Measurements from ENCODE around the gene KCNN1.
"Not testable (repeated sequence)": the region's sequence is repeated elsewhere in the genome, so short reads cannot be mapped to it uniquely, and the experiment has no call there.

KCNN1 gene

DNA sequence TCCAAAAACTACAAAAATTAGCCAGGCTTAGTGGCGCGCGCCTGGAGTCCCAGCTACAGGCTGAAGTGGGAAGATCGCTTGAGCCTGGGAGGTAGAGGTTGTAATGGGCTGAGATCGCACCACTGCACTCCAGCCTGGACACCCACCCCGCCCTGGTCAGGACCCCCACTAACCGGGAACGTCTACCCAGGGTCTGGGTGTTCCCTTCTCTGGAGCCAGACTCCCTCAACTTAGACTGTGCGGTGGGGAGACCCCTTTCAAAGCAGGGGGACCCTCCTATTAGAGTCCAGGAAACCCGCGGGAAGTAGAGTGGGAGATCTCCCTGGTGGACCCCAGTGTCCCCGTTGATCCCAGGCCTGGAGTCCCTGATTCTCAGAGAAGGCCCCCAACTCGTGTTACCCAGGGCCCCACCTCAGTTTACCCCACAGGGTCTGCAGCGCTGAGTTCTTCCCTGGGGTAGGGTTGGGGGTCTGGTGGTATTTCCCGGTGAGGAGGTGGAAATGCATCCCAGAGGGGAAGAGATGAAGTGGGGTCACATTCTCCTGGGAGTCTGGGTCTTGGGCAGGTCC, 35.0 kb downstream of the KCNN1 start:
- DNase-seq (ENCODE audit: low read depth): no peak

DNA sequence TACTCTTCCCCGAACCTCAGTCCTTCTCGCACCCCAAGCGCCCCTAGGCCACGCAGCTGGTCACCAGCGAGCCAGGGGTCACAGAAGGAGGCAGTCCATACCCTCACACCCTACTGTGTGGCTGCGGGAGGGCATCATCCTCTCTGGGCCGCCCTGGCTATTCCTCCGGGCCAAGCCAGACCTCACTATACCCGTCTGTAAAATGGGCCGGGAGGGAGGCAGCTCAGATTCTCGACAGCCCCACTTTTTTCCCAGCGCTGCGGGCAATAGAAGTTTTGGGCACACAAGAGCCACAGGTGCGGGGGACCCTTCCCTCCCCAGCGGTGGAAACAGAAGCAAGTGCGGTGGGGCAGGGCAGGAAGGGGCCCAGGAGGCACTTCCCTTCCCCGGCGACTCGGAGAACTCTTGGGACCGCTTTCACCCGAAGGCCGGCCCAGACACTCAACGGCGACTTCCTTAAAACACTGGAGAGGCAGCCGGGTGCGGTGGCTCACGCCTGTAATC, 35.5 kb downstream of the KCNN1 start:
- no peak for DNase-seq (ENCODE audit: low read depth)

DNA sequence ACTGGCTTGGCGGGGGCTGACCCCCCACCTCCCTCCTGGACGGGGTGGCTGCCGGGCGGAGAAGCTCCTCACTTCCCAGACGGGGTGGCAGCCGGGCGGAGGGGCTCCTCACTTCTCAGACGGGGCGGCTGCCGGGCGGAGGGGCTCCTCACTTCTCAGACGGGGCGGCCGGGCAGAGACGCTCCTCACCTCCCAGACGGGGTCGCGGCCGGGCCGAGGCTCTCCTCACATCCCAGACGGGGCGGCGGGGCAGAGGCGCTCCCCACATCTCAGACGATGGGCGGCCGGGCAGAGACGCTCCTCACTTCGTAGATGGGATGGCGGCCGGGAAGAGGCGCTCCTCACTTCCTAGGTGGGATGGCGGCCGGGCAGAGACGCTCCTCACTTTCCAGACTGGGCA, 38.8 kb downstream of the KCNN1 start:
- DNase-seq (ENCODE audit: low read depth): not testable (repeated sequence)

DNA sequence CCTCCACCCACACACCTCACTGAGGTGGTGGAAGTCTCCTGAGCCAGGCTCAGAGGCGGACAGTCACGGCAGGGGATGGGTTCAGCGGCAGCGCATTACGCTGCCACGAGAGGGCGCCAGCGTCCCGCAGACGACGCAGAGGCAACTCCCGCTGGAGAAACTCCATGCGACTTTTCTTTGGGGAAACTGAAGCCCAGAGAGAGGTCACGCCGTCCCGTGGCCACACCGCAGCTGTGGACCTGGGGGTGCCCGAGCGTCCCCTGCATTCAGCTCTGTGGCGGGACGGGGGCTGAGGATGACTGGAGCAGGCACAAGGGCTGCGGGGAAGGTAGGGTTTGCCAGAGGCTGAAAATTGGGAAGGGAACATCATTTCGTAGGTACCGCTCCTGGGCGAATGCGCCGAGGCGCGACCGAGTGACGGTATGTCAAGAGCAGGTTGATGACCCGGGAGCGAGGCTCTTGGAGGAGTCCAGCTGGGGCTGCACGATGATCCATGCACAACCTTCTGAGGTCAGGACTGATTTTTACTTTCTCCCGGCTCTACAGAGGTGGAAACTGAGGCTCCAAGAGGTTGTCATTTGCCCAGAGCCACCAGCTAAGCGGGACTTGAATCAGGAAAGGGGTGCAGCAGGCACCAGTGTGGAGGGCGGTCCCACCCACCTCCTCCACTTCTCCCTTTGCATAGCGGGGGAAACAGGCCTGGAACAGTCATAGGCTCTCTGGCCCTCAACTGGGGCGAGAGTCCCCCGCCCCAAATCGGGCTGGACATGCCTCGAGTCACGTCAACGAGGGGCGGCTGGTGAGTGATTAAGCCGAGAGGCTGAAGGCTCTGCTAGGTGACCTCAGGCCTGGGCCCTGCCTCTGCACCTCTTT, 40.4 kb downstream of the KCNN1 start:
- DNase-seq (ENCODE audit: low read depth): peak; percentile 50

DNA sequence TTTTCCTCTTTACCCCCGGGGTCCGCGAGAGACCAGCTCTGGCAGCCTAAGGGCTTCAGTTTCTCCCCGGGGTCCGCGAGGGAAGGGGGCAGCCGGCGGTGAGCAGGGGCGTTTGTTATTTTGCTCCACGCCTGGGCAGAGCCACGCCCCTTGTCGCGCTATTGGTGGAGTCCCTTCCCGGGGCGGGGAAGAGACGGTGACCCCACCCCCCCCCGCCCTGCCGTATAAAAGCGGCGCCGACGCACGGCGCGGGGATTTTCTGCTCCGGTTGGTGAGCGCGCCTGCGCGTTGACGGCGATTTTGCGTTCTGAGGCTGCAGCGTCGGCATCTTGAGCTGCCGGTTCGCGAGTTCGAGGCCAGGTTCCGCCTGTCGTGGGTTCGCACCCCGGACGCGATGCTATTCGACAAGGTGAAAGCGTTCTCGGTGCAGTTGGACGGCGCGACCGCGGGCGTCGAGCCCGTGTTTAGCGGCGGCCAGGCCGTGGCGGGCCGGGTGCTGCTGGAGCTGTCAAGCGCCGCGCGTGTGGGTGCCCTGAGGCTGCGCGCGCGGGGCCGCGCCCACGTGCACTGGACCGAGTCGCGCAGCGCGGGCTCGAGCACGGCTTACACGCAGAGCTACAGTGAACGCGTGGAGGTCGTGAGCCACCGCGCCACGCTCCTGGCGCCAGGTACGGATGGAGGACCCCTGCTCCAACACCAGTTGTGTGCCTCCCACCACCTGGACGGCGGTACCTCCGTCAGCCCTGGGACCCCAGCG, 41.2 kb downstream of the KCNN1 start, which contains the start of gene ARRDC2:
TSS of gene ARRDC2 (plus strand) at position 254 of the 757 bp plus-strand sequence. CDS start at position 395, 141 bp downstream.
- DNase-seq (ENCODE audit: low read depth): peak; percentile 86

DNA sequence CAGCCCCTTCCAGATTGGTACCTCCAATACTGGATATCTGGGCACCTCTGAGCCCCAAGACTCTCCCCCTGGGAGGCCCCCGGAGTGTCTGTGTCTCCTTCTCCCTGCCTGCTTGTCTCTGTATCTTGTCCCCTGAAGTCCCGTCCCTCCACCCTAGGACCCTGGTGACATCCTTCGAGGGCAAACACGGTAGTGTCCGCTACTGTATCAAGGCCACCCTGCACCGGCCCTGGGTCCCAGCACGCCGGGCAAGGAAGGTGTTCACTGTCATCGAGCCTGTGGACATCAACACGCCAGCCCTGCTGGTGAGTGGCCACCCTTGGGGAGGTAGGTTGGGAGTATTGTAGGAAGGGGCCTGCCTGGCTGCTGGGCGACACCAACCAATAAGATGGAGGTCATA, 41.9 kb downstream of the KCNN1 start:
- DNase-seq (ENCODE audit: low read depth): no peak

DNA sequence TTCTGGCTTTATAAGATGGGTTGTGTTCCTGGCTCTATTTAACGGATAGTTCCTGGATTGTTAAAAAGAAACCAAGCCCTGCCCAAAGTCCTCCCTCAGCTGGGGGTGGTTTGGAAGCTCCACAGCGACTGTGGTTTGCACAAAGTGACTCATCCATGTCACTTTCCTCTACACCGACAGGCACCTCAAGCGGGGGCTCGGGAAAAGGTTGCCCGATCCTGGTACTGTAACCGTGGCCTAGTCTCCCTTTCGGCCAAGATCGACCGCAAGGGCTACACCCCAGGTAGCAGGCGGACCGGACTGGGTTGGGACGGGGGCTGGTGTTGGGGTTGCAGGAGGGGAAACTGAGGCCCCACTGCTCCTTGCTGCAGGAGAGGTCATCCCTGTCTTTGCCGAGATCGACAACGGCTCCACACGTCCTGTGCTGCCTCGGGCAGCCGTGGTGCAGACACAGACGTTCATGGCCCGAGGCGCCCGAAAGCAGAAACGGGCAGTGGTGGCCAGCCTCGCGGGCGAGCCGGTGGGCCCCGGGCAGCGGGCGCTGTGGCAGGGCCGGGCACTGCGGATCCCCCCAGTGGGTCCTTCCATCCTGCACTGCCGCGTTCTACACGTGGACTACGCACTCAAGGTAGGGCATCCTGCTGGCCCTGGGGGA, 42.6 kb downstream of the KCNN1 start:
- DNase-seq (ENCODE audit: low read depth): no peak

DNA sequence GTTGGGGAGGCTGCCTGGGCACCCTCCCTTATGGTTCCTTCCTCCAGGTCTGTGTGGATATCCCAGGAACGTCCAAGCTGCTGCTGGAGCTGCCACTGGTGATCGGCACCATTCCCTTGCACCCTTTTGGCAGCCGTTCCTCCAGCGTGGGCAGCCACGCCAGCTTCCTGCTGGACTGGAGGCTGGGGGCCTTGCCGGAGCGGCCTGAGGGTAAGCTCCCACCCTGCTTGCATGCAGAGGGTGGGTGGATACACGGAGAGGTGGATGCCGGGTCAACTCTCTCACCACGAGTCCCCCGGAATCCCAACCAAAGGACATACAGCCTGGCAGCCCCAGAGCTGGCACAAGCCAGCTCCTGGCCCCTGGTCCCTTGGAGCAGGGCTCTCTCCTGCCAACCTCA, 43.2 kb downstream of the KCNN1 start:
- DNase-seq (ENCODE audit: low read depth): no peak

DNA sequence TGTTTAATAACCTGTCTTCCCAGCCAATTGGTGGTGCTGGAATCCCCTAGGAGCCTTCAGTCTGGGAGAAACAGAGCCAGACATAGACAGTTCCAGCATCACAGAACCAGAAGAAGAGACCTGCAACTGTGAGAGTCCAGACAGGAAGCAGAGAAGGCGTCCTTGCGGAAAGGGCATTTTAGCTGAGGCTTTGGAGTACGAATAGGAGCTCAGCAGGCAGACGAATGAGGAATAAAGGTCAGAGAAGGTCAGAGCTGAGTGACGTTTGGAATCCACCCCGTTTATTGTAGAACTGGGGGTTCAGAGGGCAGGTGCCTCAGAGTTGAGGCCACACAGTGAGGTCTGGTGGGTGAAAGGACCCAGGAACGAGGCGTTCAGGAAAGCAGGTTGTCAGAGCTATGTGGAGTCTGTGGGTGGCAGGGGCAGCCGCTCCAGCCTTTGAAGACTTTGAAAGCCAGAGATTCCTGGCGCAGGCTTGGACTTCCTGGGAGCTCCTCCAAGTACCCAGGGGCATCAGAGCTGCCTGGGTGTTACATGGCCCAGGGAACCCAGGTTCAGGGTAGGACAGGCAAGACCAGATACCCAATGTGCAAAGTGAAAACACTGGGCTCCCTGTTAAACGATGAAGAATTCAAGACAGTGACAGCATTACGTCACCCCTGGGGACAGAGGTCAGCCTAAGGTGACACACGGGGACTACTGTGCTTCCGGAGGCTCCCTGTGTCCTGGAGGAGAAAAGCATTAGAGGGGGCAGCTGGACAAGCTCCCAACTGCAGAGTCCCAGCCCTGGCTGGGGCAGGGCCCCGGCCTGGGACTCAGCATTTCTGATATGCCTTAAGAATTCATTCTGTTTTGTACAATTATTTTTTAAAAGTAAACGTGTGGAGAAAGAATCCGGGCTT, 46.6 kb downstream of the KCNN1 start:
- DNase-seq (ENCODE audit: low read depth): no peak

DNA sequence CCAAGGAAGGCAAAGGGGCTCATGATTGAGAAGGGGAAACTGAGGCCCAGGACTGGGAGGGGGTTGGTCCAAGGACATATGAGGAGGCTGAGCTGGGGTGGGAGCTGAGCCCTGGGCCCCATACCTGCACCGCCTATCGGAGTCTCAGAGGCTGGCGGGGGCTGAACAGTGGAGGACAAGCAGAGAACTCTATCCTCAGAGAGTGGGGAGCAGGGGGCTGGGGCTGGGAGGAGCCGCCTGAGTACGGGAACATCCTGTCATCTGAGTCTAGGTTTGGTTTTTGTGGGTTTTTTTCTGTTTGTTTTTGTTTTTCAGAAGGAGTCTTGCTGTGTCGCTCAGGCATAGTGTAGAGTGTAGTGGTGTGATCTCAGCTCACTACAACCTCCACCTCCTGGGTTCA, 47.3 kb downstream of the KCNN1 start:
- no peak for DNase-seq (ENCODE audit: low read depth)

DNA sequence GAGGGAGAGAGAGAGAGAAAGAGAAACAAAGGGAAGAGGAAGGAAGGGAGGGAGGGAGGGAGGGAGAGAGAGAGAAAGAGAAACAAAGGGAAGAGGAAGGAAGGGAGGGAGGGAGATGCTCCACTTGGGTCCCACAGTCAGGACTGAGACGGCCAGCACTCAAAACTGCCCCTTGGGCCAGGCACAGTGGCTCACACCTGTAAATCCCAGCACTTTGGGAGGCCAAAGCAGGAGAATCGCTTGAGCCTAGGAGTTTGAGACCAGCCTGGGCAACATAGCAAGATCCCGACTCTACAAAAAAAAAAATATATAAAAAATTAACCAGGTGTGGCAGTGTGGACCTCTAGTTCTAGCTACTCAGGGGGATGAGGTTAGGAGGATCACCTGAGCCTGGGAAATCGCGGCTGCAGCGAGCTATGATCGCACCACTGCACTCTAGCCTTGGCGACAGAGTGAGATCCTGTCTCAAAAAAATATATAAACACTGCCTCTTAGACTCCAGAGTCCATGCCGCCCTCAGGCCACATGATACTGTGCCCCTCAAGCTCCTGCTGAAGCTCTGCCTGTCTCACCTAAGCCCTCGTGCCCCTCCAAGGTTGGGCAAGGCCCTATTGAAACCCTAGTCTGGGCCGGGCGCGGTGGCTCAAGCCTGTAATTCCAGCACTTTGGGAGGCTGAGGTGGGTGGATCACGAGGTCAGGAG, 49.5 kb downstream of the KCNN1 start:
- DNase-seq (ENCODE audit: low read depth): no peak

DNA sequence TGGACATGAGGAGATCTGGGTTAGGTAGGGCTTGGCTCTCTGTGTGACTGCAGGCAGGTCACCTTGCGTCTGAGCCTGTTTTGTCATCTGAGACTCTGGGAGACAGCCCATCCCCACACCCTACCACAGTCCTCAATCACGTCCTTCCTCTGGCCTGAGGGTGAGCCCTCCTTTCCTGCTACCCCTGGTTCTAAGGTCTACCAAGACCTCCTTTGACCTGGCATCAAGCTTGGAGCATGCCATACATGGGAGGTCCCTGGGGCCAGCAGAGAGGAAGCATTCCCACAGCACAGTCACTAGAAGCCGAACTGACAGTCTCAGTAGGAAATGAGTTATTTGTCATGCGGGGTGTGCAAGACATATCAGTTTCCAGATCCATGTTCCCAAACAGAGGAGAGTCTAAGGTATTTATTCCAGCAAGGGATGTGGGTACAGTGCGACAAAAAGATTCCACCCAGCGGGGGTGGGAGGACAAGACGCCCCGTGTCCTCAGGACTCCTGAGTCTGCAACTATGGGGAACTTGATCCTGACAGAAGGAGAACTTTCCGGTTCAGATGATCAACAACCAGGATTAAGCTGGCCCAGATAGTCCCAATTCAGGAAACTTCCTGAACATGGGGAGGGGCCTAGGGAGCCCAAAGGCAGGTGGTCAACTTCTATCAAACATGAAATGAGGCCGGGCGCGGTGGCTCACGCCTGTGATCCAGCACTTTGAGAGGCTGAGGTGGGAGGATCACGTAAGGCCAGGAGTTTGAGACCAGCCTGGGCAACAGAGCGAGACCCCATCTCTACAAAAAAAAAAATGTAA, 50.6 kb downstream of the KCNN1 start:
- DNase-seq (ENCODE audit: low read depth): no peak

DNA sequence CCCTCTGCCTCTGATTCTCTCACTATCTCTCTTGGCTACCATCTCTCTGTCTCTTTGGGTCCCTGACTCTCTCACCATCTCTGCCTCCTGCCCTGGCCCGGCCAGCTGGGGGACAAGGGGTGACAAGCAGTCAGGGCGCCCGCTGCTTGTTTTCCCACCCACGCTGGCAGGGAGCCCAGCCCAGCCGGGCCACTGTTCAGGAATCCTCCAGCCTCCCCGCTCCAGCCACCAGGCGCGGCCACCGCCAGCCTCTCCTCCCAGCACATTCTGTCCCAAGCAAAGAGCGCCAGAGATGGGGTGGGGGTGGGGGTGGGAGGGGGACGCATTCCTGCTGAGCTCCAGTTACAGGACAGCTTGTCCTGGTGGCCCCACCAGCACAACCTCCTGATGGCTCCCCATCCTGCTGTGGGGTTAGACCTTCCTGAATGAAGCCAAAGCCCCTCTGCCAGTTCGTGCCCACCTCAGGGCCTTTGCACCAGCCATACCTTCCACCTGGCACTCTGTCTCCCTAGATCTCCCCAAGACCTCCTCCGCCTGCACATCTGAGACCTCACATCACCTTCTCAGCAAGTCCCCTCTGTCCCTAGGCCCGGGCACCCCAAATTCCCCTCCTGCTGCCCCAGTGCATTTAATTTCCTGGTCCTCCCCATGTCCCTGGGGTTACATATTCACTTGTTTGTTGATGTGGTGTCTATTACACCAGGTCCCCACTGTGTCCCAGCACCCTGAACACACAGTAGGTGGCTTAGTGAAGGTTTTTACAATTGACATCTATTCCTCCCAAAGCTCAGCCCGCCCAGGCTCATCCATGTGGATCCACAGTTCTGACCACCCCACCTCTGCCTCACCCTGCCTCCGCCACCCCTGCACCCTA, 53.5 kb downstream of the KCNN1 start:
- peak; percentile 30 for DNase-seq (ENCODE audit: low read depth)

DNA sequence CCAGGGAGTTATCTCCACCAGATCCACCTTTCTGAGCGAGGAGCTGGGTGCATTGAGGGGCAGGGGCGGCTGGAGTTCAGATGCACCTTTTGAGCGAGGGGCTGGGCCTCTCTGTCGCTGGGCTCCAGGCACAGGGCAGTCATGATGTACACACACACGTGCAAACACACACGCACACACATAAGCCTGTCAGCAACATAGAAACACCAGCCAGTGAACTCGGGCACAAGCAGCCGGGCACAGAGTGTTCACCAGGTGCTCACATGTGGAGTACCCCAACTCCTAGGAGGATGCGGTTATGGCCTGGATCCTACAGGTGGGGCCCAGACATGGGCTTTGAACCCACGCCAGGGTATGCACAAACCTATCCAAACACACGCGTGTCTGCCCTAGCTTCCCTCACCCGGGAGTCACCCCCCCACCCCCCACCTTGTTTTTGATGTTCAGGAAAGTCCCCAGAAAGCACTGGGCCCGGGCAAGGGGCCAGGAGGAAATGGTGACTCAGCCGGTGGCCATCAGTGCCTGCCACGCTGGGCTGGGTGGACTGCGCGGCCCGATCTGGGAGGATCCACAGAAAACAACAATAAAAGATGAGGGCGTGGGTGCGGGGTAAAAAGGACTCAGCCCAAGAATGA, 54.3 kb downstream of the KCNN1 start:
- DNase-seq (ENCODE audit: low read depth): peak; percentile 85

DNA sequence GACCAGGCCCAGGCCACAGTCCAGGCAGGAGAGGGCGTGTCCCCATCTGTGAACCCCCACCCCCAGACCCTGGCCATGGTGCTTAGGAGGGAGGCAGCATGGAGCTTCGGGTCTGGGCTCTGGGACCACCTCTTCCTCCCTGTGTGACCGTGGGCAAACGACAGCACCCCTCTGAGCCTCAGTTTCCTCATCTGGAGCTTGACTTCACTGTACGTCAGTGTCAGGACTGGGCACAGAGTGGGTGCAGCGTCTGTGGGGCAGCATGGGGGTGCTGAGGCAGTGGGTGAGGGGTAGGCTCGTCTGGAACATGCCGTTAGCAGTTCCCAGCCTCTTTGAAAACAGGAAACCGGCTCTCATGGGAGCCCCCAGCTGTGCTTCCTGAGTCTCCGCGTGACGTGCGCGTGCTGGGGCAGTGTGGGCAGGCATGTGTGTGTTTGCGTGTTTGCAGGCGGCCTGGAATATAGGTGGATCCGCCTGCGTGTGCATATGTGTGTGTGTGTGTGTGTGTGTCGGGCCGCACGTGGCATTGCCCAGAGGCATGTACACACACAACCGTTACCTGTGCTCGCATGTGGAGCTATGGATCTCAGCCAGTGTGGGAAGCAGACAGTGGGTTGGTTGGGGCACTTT, 56.8 kb downstream of the KCNN1 start:
- no peak for DNase-seq (ENCODE audit: low read depth)

DNA sequence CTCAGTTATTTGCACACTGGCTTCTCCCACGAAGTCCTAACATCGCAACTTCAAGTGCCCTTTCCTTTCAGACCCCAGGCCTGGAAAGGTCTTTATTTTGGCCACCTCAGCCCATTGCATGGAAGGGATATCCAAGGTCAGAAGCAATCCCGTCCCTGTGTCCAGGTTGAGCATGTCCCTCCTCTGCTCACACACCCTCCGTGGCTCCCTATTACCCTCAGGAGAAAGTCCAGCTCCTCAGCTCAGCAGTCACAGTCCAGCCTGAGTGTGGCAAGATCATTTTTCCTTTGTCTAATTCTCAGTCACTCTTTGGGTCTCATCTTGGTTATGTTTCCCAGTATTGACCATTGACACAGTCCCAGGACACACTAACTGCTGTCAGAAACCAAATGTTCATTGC, 60.2 kb downstream of the KCNN1 start:
- no peak for DNase-seq (ENCODE audit: low read depth)

DNA sequence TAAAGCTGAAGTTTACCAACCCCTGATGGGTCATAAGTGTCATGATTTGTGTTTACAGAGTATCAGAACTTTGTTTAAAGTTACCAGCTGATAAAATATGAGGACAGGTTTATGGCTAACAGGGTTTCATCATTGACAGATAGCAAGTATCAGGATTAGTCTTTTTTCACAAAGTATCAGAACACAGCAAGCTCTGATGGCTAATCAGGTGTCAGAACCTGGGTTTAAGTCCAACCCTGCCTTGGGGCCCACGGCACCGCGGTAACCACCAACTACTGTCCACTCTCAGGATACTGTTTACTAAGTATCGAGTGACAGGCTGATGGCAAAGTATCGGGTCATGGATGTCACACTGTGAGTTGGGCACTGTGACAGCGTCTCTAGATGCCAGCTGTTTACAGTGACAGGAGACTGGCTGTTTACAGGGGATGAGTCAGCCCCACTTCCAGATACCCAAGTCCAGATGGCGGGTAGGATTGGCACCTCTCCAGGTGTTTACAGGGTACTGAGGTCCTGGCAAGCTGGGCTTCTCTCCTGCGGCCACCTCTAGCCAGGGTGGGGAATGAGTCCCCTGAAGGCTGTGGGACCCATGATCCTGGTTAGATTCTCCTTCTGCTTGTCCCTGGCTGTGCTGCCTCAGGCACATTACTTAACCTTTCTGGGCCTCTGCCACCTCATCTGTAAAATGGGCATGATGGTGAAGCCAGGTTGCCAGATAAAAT, 62.9 kb downstream of the KCNN1 start:
- DNase-seq (ENCODE audit: low read depth): peak; percentile 43
